HS-5 (cell line): ENCODE measurements around the gene GOSR2.

Experiments used
- DNase-seq: peaks from one replicate; pipeline ENCODE4 v3.0.0-alpha.2; 2012; ENCODE audit warnings: low read depth

GOSR2 gene

GRCh38 chr17:46922804-46923635 is at the start of gene GOSR2:
Gene GOSR2 (plus strand): TSS chr17:46923160. CDS start chr17:46923193, 33 bp downstream.
- peak; percentile 88 for DNase-seq

- DNase-seq: no peak
These were observed 48.9 kb upstream of the GOSR2 start for GRCh38 chr17:46873941-46874645.

GRCh38 chr17:46874906-46875305 is 48.1 kb upstream of the GOSR2 start:
- DNase-seq: no peak

GRCh38 chr17:46875849-46876352 is 47.1 kb upstream of the GOSR2 start:
- no peak for DNase-seq

GRCh38 chr17:46876353-46876887 is 46.5 kb upstream of the GOSR2 start:
- DNase-seq: no peak

- no peak for DNase-seq
These were observed 46.0 kb upstream of the GOSR2 start for GRCh38 chr17:46876926-46877325.

- no peak for DNase-seq
These were observed 45.5 kb upstream of the GOSR2 start for GRCh38 chr17:46877466-46877865.

- DNase-seq: no peak
These were observed 44.9 kb upstream of the GOSR2 start for GRCh38 chr17:46878055-46878454.

GRCh38 chr17:46879101-46879500 is 43.9 kb upstream of the GOSR2 start:
- no peak for DNase-seq

GRCh38 chr17:46881015-46881414 is 41.9 kb upstream of the GOSR2 start:
- no peak for DNase-seq

GRCh38 chr17:46882666-46883065 is 40.3 kb upstream of the GOSR2 start:
- no peak for DNase-seq

- no peak for DNase-seq
These were observed 39.0 kb upstream of the GOSR2 start for GRCh38 chr17:46883871-46884520.

GRCh38 chr17:46884552-46884951 is 38.4 kb upstream of the GOSR2 start:
- DNase-seq: no peak

- DNase-seq: no peak
These were observed 37.3 kb upstream of the GOSR2 start for GRCh38 chr17:46885415-46886309.

- no peak for DNase-seq
These were observed 36.7 kb upstream of the GOSR2 start for GRCh38 chr17:46886310-46886663.

GRCh38 chr17:46887717-46888116 is 35.2 kb upstream of the GOSR2 start:
- DNase-seq: no peak

GRCh38 chr17:46888727-46889126 is 34.2 kb upstream of the GOSR2 start:
- no peak for DNase-seq

- no peak for DNase-seq
These were observed 33.4 kb upstream of the GOSR2 start for GRCh38 chr17:46889519-46889918.

- no peak for DNase-seq
These were observed 32.9 kb upstream of the GOSR2 start for GRCh38 chr17:46889992-46890564.

- DNase-seq: no peak
These were observed 32.3 kb upstream of the GOSR2 start for GRCh38 chr17:46890638-46891037.

GRCh38 chr17:46892192-46892703 is 30.7 kb upstream of the GOSR2 start:
- DNase-seq: no peak
